Activated T-cell treated with anti-CD3 and anti-CD28 coated beads for 1 hour (primary cell): ENCODE results near the gene SASH1.
"Not testable (repeated sequence)": the region's sequence is repeated elsewhere in the genome, so short reads cannot be mapped to it uniquely, and the experiment has no call there.

Experiments
- DNase-seq: peaks from one replicate; pipeline ENCODE4 v3.0.0-alpha.2; 2020; ENCODE audit warnings: low read depth

SASH1 gene

DNA sequence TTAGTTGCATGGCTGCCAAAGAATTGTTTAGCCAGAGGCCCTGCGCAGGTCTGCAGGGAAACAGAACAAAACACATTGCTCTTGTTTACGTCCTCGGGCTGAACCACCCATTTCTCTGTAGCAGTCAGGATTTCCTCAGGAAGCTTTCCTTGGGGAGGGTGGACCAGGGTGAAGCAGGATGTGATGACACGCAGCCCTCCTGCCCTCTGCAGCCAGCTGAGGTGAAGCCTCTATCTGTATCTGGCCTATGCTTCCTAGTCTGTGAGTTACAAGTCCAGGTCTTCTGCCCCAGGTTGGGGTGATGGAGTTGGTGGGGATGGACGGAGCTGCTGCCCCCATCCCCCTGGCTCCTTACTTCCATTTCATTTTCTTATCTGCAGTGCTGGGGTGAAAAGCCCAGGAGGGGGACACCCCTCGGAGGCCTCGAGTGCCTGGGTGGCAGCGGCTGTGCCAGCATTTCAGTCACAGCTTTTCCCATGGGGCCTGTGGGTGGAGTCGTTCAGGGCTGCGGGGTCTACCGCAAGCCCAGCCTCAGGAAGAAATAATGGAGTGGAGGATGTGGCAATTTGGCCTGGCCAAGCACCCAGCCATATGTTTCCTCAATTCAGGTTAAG lies 24.9 kb downstream of the SASH1 start:
- no peak for DNase-seq

DNA sequence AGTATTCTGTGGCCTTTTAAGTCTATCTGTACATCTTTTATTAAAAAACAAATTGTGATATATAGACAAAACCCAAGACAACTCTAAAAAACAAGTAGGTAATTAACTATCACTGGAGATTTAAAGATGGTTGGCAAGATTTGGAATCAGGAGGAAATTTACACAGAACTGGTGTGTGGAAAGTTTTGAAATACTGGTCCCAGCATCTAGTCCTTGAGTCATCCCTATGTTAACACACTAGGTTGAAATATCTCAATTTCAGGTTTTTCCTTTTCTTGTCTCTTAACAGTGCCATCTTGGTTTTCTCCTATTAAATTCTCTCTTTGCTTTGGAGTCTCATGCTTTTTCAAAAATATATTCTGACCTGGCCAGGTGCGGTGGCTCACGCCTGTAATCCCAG lies 27.5 kb downstream of the SASH1 start:
- DNase-seq, result no peak

DNA sequence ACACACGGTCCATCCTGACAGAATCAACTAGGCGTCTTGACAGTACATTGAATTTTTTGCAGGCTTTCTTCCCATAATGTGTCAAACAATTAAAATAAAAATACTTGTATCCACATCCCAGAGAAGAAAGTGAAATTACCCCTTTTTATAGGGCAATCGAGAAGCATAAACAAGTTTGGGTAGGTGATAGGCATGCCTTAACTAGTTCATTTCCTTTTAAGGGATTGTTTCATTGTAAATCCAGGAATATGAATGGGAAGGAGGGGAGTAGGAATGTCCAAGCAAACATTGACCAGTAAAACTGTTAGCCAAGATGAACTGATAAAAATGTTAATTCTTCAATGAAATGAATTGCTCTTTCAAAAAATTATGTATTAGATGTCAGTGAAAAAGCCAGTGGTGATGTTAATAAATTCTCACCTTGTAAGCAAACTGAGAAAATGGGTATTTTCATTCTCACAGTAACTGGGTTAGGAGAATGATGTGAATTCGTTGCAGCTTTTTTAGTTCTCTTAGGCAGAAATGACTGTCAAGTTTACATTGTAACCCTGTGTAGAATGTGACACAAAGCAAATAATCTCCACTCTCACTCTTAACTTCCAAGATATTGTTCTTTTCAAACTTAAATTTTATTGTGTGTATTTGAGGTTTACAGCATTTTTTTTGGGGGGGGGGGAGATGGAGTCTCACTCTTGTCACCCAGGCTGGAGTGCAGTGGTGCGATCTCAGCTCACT lies 31.6 kb downstream of the SASH1 start:
- DNase-seq, result no peak

DNA sequence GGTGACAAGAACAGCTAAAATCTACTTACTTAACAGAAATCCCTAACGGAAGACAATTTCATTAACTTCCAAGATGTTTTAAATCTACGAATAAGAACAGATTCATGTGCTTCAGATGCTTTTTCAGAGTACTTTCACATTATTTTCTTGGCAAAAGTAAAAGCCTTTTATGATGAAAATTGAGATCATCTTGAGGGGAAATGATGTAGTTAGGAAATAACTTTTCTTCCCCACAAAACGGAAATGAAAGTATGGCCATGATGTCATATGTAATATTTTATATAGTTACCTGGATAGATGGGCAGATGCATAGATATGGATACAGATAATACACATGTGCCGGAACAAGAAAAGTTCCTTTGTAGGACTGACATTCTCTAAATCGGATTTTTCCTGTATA lies 32.8 kb downstream of the SASH1 start:
- no peak for DNase-seq

DNA sequence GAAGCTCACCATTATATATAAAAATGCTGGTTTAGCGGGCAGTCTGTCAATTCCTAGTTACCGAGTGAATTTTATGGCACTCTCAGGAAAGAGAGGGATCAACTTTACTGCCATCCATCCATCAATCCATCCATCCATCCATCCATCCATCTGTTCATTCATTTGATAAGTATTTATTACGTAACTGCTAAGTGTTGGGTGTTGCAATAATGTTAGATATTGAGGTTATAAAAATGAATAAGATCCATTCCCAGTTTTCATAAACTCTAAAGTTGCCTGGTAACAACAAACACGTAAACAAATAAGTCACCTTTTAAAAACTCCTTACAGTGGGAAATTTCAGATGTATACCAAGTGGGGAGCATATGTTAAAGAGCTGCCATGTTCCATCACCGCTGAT lies 36.8 kb downstream of the SASH1 start:
- DNase-seq, result no peak

DNA sequence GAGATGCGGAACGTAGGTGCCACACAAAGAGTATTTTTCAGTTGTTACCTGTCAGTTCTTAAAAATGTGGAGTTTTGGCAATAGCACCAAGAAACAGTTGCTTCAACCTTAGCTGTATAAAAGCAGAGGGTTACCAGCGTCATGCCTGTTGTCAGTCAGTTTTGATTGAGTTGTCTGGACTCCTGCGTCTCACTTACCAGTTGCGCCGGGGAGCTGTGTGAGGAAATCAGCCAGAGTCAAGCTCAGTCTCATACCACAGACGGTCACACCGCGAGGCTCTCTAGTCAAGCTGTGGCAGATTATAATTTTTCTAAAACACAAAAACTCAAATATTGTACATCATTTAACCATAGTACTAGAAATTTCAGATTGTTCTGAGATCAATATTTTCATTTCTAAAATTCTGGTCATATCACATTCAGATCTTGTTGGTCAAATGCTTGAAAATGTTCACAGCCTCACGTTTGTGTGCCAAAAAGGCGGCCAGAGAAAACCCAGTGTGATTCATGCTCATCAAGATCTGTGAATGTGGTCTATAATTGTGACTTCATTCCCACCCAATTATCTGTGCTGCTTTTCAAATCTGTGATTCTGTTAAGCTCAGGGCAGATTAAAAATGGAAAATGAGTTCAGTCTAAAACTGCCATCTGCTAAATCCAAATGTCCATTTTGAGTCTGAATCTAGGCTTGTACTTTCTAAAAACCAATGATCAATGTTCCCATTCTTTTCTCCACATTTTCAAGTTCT lies 37.5 kb downstream of the SASH1 start:
- DNase-seq, result no peak

DNA sequence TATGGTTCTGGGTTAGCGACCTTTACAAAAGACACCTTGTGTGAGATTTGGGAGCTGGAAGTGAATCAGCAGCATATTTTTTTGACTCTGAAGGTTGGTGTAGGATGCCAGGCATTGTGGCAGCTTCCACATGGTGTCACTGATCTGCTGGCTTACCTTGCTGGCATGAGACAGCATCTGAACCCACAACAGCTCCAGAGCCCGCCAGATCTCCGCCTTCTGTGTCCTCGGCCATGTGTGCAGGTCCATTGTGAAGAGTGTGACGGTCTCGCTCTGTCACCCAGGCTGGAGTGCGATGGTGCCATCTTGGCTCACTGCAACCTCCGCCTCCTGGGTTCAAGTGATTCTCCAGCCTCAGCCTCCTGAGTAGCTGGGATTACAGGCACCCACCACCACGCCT lies 39.4 kb downstream of the SASH1 start:
- not testable (repeated sequence) for DNase-seq

DNA sequence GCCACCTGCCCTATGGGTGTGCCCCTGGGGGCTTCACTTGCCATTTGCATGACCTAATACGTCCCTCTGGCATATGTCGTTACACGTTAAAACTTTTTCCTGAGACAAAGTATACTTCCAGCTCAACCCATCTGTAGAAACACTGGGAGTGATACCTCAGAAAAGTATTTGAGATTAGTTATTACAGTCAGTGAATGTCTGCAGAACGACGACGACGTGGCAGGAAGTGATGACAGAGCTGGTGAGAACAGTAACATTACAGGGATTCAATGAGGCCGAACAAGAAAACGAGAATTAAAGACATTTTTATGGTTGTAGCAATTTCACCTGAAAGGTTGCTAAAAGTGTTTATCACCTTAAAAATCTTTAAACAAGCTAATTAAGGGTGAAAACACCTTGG lies 40.2 kb downstream of the SASH1 start:
- no peak for DNase-seq

DNA sequence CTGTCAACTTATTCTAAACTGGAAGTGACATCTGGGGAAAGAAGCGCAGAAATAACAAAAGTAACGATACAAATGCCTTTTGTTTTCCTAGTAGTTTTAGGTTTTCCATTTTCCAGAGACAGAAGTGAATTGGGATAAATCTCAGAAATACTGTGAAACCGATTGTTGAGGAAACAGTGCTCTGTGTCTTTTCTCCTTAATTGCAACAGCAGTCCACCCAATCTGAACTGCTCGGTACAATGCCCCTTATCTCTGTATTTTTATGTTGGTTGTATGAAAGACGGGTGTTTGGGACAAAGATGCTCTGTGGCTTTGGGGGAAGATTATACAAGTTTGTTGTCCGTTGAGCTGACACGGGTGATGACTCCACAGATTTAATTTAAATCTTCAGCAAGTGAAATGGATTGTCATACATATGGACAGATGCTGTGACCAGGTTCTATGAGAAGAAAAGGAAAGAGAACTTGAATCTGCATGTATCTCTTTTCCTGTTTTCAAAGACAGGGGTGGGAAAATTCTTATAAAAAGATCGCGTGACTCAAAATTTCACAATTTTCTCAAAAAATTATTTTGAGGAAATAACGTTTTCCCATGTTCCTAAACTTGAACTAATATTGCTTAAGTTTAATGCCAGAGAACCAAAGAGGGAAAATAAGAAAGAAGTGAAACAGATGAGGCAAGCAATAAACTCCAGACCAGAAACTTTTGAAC lies 41.2 kb downstream of the SASH1 start:
- no peak for DNase-seq

DNA sequence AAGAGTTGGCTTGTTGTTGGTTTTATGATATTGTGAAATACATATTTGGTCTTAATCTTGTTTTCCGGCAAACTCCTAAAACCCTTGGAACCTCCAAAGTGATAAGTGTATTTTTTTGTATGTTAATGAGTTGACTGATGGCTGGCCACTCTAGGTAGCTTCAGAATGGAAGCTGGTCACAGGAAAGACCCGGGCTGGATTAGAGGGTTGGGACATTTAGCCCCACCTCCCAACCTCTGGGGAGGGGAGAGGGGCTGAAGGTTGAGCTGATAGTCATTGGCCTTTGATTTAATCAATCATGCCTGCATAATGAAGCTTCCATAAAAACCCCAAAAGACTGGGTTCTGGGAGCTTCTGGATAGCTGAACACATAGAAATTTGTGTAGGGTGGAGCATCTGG lies 42.7 kb downstream of the SASH1 start:
- no peak for DNase-seq

DNA sequence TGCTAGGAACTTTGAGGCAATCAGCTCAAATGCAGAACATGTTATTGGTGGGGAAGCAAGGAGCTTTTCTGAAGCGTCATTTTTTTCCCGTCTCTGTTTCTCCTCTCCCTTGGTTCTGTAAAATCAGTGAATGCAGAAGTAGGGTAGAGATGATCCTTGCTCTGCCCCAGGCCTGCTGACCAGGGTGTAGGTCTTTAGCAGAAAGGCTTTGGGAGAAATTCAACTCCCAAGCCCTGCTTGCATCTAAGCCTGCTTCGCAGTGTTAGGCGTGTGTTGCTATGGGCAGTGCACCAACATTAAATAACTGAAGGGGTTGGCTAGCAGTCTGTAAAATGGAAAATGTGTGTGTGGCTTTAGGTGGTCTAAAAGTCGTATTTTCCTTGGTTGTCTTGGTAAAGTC lies 45.9 kb downstream of the SASH1 start:
- DNase-seq, result no peak

DNA sequence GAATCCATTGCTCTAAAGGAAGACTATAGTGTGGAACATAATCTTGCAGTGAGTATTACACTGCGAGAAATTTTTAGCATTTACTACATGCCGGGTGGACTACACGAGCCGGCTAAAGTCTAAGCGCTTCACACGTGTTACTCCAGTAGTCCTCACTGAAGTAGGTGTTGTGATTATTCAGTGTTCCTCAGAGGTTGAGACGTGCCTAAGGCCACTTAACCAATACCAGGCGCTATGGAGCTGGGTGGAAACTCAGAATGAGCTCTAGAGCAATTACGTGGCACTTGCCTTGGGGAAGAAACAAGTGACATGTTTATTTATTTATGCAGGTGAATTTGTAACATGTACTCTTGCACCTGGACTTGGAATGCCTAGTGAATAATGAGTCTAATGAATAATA lies 46.4 kb downstream of the SASH1 start:
- DNase-seq, result no peak

DNA sequence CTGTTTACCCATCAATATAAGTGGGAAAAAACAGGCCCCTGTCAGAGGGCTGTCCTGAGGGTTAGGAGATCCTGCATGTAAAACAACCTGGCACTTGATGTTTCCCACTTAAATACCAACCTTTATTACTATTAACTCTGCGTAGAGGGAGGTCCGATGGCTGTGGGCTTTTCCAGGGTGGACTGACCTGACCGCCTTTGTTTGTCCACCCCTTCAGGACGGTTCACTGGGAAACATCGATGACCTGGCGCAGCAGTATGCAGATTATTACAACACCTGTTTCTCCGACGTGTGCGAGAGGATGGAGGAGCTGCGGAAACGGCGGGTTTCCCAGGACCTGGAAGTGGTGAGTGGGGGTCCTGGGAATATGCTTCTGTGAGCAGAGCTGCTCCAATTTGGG lies 47.3 kb downstream of the SASH1 start:
- no peak for DNase-seq

DNA sequence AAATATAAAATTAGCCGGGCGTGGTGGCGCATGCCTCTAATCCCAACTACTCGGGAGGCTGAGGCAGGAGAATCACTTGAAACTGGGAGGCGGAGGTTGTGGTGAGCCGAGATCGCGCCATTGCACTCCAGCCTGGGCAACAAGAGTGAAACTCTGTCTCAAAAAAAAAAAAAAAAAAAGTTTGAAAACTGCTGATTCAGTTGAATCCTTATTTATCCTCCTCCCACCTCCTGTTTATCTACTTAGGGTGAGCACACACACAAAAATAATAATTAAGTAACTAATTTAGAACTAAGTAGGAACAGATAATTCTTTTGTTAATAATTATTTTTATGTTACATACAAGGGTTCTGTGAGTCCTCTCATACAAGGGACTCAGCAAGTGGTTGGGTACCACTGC lies 49.5 kb downstream of the SASH1 start:
- DNase-seq, result not testable (repeated sequence)

DNA sequence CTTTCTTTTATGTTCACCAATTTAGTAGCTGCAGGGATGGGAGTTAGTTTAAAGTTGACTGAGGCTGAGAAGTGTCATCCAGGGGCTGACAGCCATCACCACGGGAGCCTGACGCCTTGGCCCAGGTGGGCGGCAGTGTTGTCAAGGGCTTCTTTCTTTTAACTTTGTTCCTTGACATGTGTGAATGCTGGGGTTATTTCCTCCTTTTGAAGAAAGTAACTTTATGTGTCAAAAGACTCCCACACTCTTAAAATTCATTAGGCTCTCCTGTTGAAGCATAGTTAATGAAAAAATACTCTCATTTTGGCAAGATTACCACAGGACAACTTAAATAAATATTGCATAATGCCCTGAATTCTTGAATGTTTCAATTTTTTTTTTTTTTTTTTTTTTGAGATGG lies 50.0 kb downstream of the SASH1 start:
- no peak for DNase-seq

DNA sequence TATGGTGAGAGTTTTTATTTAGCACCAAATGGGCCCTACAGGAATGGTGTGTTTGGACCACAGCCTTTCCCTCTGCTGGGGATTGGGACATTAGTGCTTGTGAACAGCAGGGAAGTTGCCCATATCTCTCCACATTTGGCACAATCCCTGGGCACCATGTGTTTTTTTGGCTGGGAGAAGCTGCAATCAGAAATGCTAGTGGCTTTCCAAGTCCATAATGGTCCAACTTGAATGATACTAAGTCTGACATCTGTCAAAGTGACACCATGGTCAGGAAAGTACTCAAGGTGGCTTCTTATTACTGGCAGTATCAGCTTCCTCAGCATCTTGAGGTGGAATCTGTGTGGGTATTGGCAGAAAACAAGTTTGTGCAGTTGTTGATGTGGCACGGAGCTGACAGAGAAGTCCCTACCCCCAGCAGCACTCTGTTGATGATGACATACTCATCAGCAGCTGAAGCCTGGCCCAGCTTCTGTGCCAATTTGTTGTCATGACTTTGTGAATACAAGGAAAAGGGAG lies 53.0 kb downstream of the SASH1 start:
- no peak for DNase-seq

DNA sequence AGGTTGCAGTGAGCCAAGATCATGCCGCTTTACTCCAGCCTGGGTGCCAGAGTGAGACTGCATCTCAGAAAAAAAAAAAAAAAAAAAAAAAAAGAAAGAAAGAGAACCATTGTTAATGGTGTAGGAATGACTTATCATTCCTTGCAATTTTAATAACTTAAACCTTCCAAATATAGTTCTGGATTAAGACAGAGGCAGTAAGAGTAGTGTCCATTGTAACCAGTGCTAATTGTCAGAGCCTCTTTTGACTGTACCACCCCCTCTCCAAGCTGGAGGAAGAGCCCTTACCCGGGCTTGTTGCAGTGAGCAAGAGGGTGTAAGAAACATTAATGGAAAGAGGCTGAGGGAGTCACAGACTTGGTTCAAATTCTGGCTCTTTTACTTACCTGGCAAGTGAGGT lies 53.8 kb downstream of the SASH1 start:
- no peak for DNase-seq

DNA sequence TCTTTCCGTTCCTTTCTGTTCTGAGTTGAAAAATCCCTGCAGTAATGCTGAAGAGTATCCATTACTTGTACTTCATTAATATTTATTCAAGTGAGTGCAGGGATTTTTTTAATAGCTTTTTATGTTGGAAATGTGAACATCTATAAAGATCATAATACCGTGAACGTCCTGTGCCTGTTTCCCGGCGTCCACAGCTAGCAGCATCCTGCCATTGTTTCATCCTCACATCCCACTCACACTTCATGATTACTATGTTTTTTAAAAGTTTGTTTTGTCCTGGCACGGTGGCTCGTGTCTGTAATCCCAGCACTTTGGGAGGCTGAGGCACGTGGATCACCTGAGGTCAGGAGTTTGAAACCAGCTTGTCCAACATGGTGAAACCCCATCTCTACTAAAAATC lies 54.3 kb downstream of the SASH1 start:
- DNase-seq, result no peak

DNA sequence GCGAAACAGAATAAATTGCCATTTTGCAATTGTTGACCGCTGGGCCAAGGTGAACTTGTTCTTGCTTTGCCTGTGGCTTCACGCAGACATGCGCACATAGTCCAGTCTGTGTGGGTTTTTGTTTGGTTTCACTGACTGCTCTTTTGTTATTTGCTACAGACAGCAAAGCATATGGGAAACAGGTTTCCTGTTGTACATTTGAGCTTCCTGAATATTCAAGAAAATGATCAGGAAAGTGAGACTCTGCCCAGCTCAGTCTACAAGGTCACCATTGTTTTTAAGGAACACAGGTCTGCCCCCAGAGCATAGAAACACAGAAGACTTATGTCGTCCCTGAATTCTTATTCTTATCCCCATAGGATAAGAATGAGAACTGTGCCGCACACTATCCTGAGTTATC lies 55.6 kb downstream of the SASH1 start:
- no peak for DNase-seq

DNA sequence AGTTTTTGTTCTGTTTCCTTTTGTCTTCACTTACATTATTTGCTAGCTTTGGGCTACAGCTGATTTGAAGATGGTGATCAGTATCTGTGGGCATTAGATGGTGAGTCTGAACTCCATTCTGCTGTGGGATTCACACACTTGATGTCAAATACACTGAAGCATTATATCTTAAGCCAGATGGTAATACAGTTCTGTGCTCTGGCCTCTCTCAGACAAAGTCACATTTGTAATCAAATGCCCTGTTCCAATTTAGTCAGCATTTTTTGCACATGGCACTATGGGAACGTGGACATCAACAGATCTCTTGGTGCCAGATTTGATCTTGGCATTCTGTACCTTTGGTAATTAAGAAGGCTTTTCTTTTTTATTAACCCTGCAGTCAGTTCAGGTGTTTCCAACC lies 56.0 kb downstream of the SASH1 start:
- no peak for DNase-seq

DNA sequence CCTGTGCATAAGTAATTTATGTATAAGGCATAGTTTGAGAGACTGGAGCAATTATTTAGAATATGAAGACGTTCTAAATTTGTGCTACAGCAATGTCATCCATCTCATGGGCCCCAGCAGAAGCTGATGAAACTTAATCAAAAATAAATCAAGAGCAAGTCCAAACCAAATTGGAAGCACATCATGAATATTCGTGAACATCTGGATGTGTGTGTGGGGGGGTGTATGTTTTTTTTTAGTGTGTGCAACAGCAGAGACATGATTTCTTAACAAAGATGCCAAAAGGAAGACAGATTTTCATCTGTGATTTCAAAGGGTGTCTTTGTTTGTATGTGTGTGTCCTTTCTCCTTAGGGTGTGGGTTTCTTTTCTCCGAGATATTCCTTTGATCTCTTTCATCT lies 58.9 kb downstream of the SASH1 start:
- DNase-seq, result no peak

DNA sequence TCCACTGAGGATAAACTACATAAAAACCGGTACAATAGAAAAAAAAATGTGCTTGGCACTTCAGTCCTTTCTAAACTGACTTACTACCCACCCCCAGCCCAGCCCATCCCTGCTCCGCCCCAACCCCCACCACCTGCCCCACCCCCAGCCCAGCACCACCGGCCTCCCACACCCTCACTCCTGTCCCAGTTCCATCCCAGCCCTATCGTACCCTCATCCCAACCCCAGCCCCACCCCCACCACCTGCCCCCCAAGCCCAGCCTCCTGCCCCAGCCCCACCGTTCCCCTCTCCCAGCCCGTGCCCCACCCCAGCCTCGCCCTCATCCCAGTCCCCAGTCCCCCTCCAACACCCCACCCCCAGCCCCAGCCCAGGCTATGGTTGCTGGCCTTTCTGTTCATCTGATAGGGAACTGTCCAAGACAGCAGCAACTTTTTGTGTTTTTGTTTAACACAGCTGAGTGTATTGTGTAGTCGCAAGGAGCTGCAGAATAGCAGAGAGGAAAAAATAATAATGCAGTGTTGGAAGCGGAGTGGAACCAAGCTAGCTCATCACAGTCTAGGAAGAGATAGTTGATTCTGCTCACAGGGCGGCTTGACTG lies 61.9 kb downstream of the SASH1 start:
- DNase-seq, result no peak
